PFSK-1 (cell line): ENCODE measurements around the gene MAJIN.

ENCODE experiments used
- POLR2AphosphoS5 ChIP-seq: IDR thresholded peaks from 2 replicates; pipeline ENCODE4 v1.6.1; 2012; ENCODE audit warnings: low read depth, mild to moderate bottlenecking, control low read depth, low read length, moderate library complexity
- SIN3A ChIP-seq: IDR thresholded peaks from 2 replicates; pipeline ENCODE4 v1.6.1; 2012; ENCODE audit warnings: mild to moderate bottlenecking, low read length, moderate library complexity, borderline replicate concordance; ENCODE audit not compliant: insufficient read depth
- TAF1 ChIP-seq: IDR thresholded peaks from 2 replicates; pipeline ENCODE4 v1.6.1; 2012; ENCODE audit warnings: low read length, control low read depth, borderline replicate concordance; ENCODE audit not compliant: insufficient read depth

DNA sequence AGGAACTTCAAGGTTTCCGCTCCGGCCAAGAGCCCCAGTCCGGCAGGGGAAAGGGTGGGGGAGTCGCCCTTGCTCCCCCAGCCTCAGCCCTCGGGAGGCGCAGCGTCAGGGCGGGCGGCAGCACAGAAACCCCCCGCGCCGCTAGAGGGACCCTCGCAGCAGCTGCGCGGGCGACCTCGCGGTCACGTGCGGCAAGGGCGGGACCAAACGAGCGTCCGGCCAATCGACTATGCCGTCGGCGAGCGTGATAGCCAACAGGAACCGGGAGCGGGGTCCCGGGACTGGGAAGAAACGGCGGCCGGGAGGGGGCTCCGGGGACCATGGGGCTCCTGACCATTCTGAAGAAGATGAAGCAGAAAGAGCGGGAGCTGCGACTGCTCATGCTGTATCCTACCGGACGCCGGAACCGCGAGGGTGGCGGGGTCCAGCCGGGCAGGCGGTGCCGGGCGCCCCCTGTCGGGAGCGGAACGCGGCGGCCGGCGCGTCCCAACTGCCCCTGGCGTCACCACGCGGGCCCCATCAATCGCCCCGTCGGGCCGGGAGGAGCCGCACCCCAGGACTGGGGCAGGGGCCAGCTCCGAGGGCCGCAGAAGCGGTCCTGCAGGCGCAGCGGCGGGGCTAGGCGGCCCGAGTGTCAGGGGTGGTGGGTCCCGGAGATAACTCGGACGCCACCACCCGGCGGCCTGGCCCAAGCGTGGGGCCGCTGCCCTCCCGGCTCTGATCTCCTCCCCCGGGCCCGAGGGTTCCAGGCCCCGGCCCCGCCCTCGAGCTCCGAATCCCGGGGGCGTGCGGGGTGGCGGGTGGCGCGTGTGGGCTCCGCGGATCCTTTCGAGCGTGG, 42.2 kb upstream of the MAJIN start, which contains the start of gene ARL2:
- TF ChIP-seq TAF1, result 0 out of 2 replicates have a peak, but pooled peaks have one; percentile 75
- TF ChIP-seq POLR2AphosphoS5, result peak; percentile 61
- TF ChIP-seq SIN3A, result no peak
